ENCODE data around the gene SEC61B. TPM values are rescaled to one million over a fixed set of nuclear protein-coding genes. Genes with fewer than 3 reads are reported as not detected.

Gene SEC61B
- total RNA-seq, 4 donors from 2014 or later = 12.8 to 244 (median 70.1) TPM

GRCh38 chr9:99270491-99270890 lies 48.4 kb downstream of the SEC61B start:
- Histone ChIP-seq H3K27ac (no peak overlapping the region), H3K27me3 (no peaks in the 10 kb centered on the region), H3K4me3 (no peak overlapping the region), H3K9me3 (no peaks in the 10 kb centered on the region), H3K36me3 (no peaks in the 10 kb centered on the region), H3K4me1 (no peaks in the 10 kb centered on the region)
- no peak for DNase-seq
- intact Hi-C loops (cut with DNase I; ENCODE audit: low total_unique reads) = no loop called here
- TF ChIP-seq POLR2A (IDR thresholded peaks at IDR 0.05) (no peak), CTCF (IDR thresholded peaks at IDR 0.05) (no peak)

- H3K9me3 ChIP-seq = no peaks in the 10 kb centered on the region
- no peak for TF ChIP-seq POLR2A (IDR thresholded peaks at IDR 0.05)
- no peak for TF ChIP-seq CTCF (IDR thresholded peaks at IDR 0.05)
- H3K27me3 ChIP-seq = no peaks in the 10 kb centered on the region
- intact Hi-C loops (cut with DNase I; ENCODE audit: low total_unique reads) = no loop called here
- no peak for DNase-seq
- no peaks in the 10 kb centered on the region for H3K4me1 ChIP-seq
- no peak overlapping the region for H3K27ac ChIP-seq
- no peak overlapping the region for H3K4me3 ChIP-seq
- H3K36me3 ChIP-seq = no peaks in the 10 kb centered on the region
Measured at GRCh38 chr9:99272836-99273235, 50.8 kb downstream of the SEC61B start.

- TF ChIP-seq POLR2A (IDR thresholded peaks at IDR 0.05) (no peak), CTCF (IDR thresholded peaks at IDR 0.05) (no peak)
- Histone ChIP-seq H3K36me3 (no peaks in the 10 kb centered on the region), H3K27ac (no peak overlapping the region), H3K4me3 (no peak overlapping the region), H3K27me3 (no peaks in the 10 kb centered on the region), H3K9me3 (no peaks in the 10 kb centered on the region), H3K4me1 (no peaks in the 10 kb centered on the region)
- intact Hi-C loops (cut with DNase I; ENCODE audit: low total_unique reads) = no loop called here
- DNase-seq = no peak
Measured at GRCh38 chr9:99274016-99274415, 51.9 kb downstream of the SEC61B start.

GRCh38 chr9:99274495-99274894 lies 52.4 kb downstream of the SEC61B start:
- Histone ChIP-seq H3K9me3 (no peaks in the 10 kb centered on the region), H3K36me3 (no peaks in the 10 kb centered on the region), H3K4me3 (no peak overlapping the region), H3K27me3 (no peaks in the 10 kb centered on the region), H3K27ac (no peak overlapping the region), H3K4me1 (no peaks in the 10 kb centered on the region)
- DNase-seq = no peak
- no peak for TF ChIP-seq POLR2A (IDR thresholded peaks at IDR 0.05)
- no peak for TF ChIP-seq CTCF (IDR thresholded peaks at IDR 0.05)
- intact Hi-C loops (cut with DNase I; ENCODE audit: low total_unique reads) = no loop called here

Small RNAs within 50 kb of the gene (small RNA-seq; reads per million reads assigned to genes)
- not detected for gene RN7SL794P

Other genes starting within 250 kb of the SEC61B start
- gene TGFBR1, start 117.2 kb upstream of the SEC61B start, total RNA-seq = 100 to 1,000 TPM in 1 of 4 donors, 10 to 100 TPM in 3; 27.1 to 101 (median 41.3) TPM
- gene ALG2, start 340 bp upstream of the SEC61B start, total RNA-seq = 10 to 100 TPM; 37.6 to 62.2 (median 45.3) TPM

All from uterus (tissue), 4 donors.